CD14-positive monocyte (primary cell): Measurements from ENCODE around the gene LYPLA2. TPM values are rescaled to one million over a fixed set of nuclear protein-coding genes. Genes with fewer than 3 reads are reported as not detected.
"Not testable (repeated sequence)": the region's sequence is repeated elsewhere in the genome, so short reads cannot be mapped to it uniquely, and the experiment has no call there.

Experiments used
- DNase-seq, 3 donors: peaks; one replicate each; pipeline ENCODE4 v3.0.0-alpha.2; 2011 to 2022
- H2AFZ ChIP-seq: 2 replicates; pipeline ENCODE4 v1.6.0; 2012; ENCODE audit warnings: mild to moderate bottlenecking, low read depth, low read length, inconsistent platforms; ENCODE audit not compliant: insufficient read depth, poor library complexity, severe bottlenecking
- H3K27ac ChIP-seq, 2 donors: 1 replicate in 1 of 2; 2 replicates in 1 of 2; pipeline ENCODE4 v1.5.1; 2012 to 2013; ENCODE audit warnings: low read length in 2 of 2, control low read depth in 1 of 2, inconsistent platforms in 1 of 2, low read depth in 1 of 2, mild to moderate bottlenecking in 1 of 2
- H3K27me3 ChIP-seq, 2 donors: one replicate each; pipeline versions ENCODE4 v1.6.0 to v1.6.1; 2011 to 2013; ENCODE audit warnings: low read length in 2 of 2; ENCODE audit not compliant: control insufficient read depth in 2 of 2, insufficient read depth in 2 of 2
- H3K36me3 ChIP-seq, 2 donors: replicated peaks in 1 of 2; 1 replicate in 1 of 2; 2 replicates in 1 of 2; pipeline versions ENCODE4 v1.5.1 to v1.6.1; 2012 to 2013; ENCODE audit warnings: low read length in 2 of 2, control low read depth in 1 of 2, inconsistent platforms in 1 of 2, mild to moderate bottlenecking in 1 of 2; ENCODE audit not compliant: insufficient read depth in 2 of 2, control insufficient read depth in 1 of 2
- H3K4me1 ChIP-seq, 2 donors: 1 replicate in 1 of 2; 2 replicates in 1 of 2; pipeline versions ENCODE4 v1.5.1 to v1.6.1; 2012 to 2013; ENCODE audit warnings: low read length in 2 of 2, control low read depth in 1 of 2, inconsistent platforms in 1 of 2, mild to moderate bottlenecking in 1 of 2, moderate library complexity in 1 of 2; ENCODE audit not compliant: insufficient read depth in 2 of 2, control insufficient read depth in 1 of 2
- H3K4me2 ChIP-seq: replicated peaks from 2 replicates; pipeline ENCODE3; 2012; ENCODE audit warnings: low read length, moderate library complexity, mild to moderate bottlenecking; ENCODE audit not compliant: poor library complexity, severe bottlenecking; ENCODE audit errors: extremely low read depth
- H3K4me3 ChIP-seq, 3 experiments: fragments of 200-600 bp in 1 of 3; sonication (generic) in 1 of 3; replicated peaks in 1 of 3; 1 replicate in 2 of 3; 2 replicates in 1 of 3; pipeline ENCODE4 v1.5.1; 2011 to 2013; ENCODE audit warnings: low read length in 3 of 3, mild to moderate bottlenecking in 3 of 3, control low read depth in 2 of 3, low read depth in 2 of 3, inconsistent platforms in 1 of 3, moderate library complexity in 1 of 3
- H3K79me2 ChIP-seq: 2 replicates; pipeline ENCODE4 v1.6.0; 2012; ENCODE audit warnings: mild to moderate bottlenecking, control low read depth, inconsistent platforms, low read length, moderate library complexity; ENCODE audit not compliant: insufficient read depth
- H3K9ac ChIP-seq: 2 replicates; pipeline ENCODE4 v1.6.0; 2017; ENCODE audit warnings: low read length, mild to moderate bottlenecking; ENCODE audit not compliant: insufficient read depth, poor library complexity, severe bottlenecking
- H3K9me3 ChIP-seq, 2 donors: replicated peaks in 1 of 2; 1 replicate in 1 of 2; 2 replicates in 1 of 2; pipeline versions ENCODE4 v1.5.1 to v1.6.1; 2012 to 2013; ENCODE audit warnings: low read length in 2 of 2, control low read depth in 1 of 2; ENCODE audit not compliant: control insufficient read depth in 1 of 2, insufficient read depth in 1 of 2
- H4K20me1 ChIP-seq: 2 replicates; pipeline ENCODE4 v1.6.0; 2012; ENCODE audit warnings: mild to moderate bottlenecking, low read length, control low read depth, moderate library complexity; ENCODE audit not compliant: insufficient read depth
- H3K27ac Mint-ChIP-seq, 7 donors: one replicate each; pipeline ENCODE4 v1.8.0; 2020; ENCODE audit warnings: mild to moderate bottlenecking in 7 of 7, mixed read lengths in 7 of 7, moderate library complexity in 6 of 7, inconsistent platforms in 2 of 7
- H3K27me3 Mint-ChIP-seq, 3 donors: one replicate each; pipeline ENCODE4 v1.8.0; 2021 to 2022; ENCODE audit warnings: low read depth in 3 of 3, mild to moderate bottlenecking in 3 of 3, mixed read lengths in 3 of 3, moderate library complexity in 3 of 3, inconsistent platforms in 1 of 3
- H3K36me3 Mint-ChIP-seq, 2 donors: one replicate each; pipeline ENCODE4 v1.8.0; 2020; ENCODE audit warnings: mixed read lengths in 2 of 2, inconsistent platforms in 1 of 2, mild to moderate bottlenecking in 1 of 2
- H3K4me1 Mint-ChIP-seq: one replicate; pipeline ENCODE4 v1.8.0; 2020; ENCODE audit warnings: mild to moderate bottlenecking, mixed read lengths
- H3K4me3 Mint-ChIP-seq, 2 donors: one replicate each; pipeline ENCODE4 v1.8.0; 2020; ENCODE audit warnings: mild to moderate bottlenecking in 2 of 2, mixed read lengths in 2 of 2, moderate library complexity in 1 of 2
- H3K9me3 Mint-ChIP-seq, 7 donors: one replicate each; pipeline ENCODE4 v1.8.0; 2020 to 2022; ENCODE audit warnings: mixed read lengths in 7 of 7, mild to moderate bottlenecking in 6 of 7, moderate library complexity in 6 of 7, inconsistent platforms in 2 of 7
- CTCF ChIP-seq: fragments of 200-600 bp; IDR thresholded peaks from one replicate; pipeline ENCODE4 v1.8.0; 2022; ENCODE audit warnings: antibody characterized with exemption, mild to moderate bottlenecking
- WGBS: methylation state at CpG from one replicate; pipeline ENCODE4 v1.1.5; 2013; ENCODE audit warnings: missing lambda C conversion rate; ENCODE audit not compliant: insufficient coverage; 5-methylcytosine and 5-hydroxymethylcytosine counted together
- intact Hi-C, 2 donors: fragments of 100-400 bp; cut with micrococcal nuclease; formaldehyde crosslinking; loops; one replicate each; pipeline versions ENCODE4 v1.15.0 to v1.15.1; 2023
- polyA plus RNA-seq, 3 donors: library from polyadenylated mRNA; depleted of rRNA in 1 of 3; unstranded in 2 of 3; stranded (reverse) in 1 of 3; fragments of 300-500 nt in 2 of 3; fragments of >200 nt in 1 of 3; fragmentation: Illumina TruSeq in 2 of 3; gene quantifications; 1 replicate in 2 of 3; 2 replicates in 1 of 3; pipeline ENCODE4 v1.2.3, GENCODE V29; 2012 to 2021

Gene LYPLA2
- polyA plus RNA-seq, 3 donors, result 68.3 to 86.7 (median 74.1) TPM

GRCh38 chr1:23793861-23794731 lies 3.2 kb downstream of the LYPLA2 start:
- H4K20me1 ChIP-seq, result peaks cover 19% of the 10 kb centered on the region
- no peaks in the 10 kb centered on the region for H3K27me3 ChIP-seq
- Mint-ChIP-seq H3K27me3 (no peaks in the 10 kb centered on the region), H3K4me1 (peaks cover 29% of the 10 kb centered on the region), H3K4me3 (no peak overlapping the region), H3K27ac (peak overlapping the region in 2 of 7 donors; percentile 58 to 80), H3K9me3 (peaks cover 0 to 3% (median 0%) of the 10 kb centered on the region in 7 donors), H3K36me3 (peaks cover 26 to 54% of the 10 kb centered on the region in 2 donors)
- H3K9ac ChIP-seq, result no peak overlapping the region
- peak in 1 of 3 donors; percentile 2 for DNase-seq
- 89% methylated on average over 13 of the region's 21 CpGs for WGBS
- TF ChIP-seq CTCF, result no peak
- H3K4me2 ChIP-seq, result no peak overlapping the region
- intact Hi-C loops, result no loop called here
- H3K27ac ChIP-seq, result no peak overlapping the region
- H3K4me3 ChIP-seq, result no peak overlapping the region
- peaks cover 33 to 54% of the 10 kb centered on the region in 2 donors for H3K36me3 ChIP-seq
- H2AFZ ChIP-seq, result no peak overlapping the region
- peaks cover 27 to 38% of the 10 kb centered on the region in 2 donors for H3K4me1 ChIP-seq
- H3K9me3 ChIP-seq, result no peaks in the 10 kb centered on the region
- peaks cover 31% of the 10 kb centered on the region for H3K79me2 ChIP-seq

- H3K27me3 Mint-ChIP-seq, H3K9me3 ChIP-seq, H3K4me3 Mint-ChIP-seq, H3K27me3 ChIP-seq, H3K4me3 ChIP-seq, H3K27ac ChIP-seq, H3K9ac ChIP-seq, DNase-seq, H3K4me2 ChIP-seq, intact Hi-C loops, H3K9me3 Mint-ChIP-seq, H2AFZ ChIP-seq: not testable (repeated sequence)
- peaks cover 34 to 45% of the 10 kb centered on the region in 2 donors for H3K4me1 ChIP-seq
- H3K79me2 ChIP-seq, result peaks cover 34% of the 10 kb centered on the region
- peaks cover 33 to 54% of the 10 kb centered on the region in 2 donors for H3K36me3 ChIP-seq
- Mint-ChIP-seq H3K36me3 (peaks cover 26 to 54% of the 10 kb centered on the region in 2 donors), H3K27ac (peak overlapping the region in 1 of 7 donors; percentile 52), H3K4me1 (peaks cover 35% of the 10 kb centered on the region)
- H4K20me1 ChIP-seq, result peaks cover 19% of the 10 kb centered on the region
- WGBS, result 69% methylated on average over 4 of the region's 9 CpGs
Observed at GRCh38 chr1:23794732-23795182, 3.8 kb downstream of the LYPLA2 start.
